IPS-18c (cell line): Measurements from ENCODE around the gene ST6GALNAC3.
"Not testable (repeated sequence)": the region's sequence is repeated elsewhere in the genome, so short reads cannot be mapped to it uniquely, and the experiment has no call there.

Experiments
- H3K4me3 ChIP-seq: 2 replicates; pipeline ENCODE4 v1.7.0; 2013; ENCODE audit warnings: low read depth, mild to moderate bottlenecking, low read length, moderate library complexity; ENCODE audit not compliant: insufficient read depth
- H3K9me3 ChIP-seq: one replicate; pipeline ENCODE4 v1.6.1; 2013; ENCODE audit warnings: mild to moderate bottlenecking, low read length, moderate library complexity; ENCODE audit not compliant: control insufficient read depth, insufficient read depth

ST6GALNAC3 gene

DNA sequence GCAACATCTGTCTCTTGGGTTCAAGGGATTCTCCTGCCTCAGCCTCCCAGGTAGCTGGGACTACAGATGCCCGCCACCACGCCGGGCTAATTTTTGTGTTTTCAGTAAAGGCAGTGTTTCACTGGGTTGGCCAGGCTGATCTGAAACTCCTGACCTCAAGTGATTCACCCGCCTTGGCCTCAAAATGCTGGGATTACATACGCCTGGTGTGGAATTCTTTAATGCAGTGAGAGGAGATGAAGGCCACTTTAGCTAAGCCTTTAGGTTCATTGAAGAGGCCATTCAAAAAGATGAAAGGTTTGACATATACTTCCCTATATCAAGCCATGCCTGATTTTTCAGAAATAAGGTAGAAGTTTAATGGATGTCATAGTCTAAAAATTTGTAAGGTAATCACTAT lies 162.7 kb downstream of the ST6GALNAC3 start:
- no peak overlapping the region for H3K4me3 ChIP-seq
- H3K9me3 ChIP-seq, result no peaks in the 10 kb centered on the region

DNA sequence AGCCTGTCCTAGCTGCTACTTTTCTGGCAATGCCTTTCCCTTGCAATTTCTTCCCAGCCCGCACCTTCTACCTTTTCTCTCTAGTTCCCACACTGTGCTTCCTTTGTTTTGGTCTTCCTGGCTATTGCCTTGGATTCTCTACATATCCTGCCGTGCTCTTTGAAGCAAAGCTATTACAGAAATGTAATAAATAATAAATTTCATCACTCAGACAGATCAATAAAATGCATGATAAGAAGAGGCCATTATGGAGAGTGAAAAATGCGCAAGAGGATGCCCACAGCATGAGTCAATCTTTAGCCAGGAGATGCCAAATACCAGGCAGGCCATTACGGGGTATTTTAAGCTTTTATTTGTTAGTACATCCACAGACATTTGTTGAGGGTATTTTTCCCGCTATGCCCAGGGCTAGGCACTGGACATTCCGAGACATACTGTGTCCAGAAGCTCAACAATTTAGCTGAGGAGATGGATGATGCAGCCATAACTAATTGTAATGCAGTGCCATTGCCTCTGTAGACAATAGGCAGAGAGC lies 163.6 kb downstream of the ST6GALNAC3 start:
- no peak overlapping the region for H3K4me3 ChIP-seq
- no peaks in the 10 kb centered on the region for H3K9me3 ChIP-seq

DNA sequence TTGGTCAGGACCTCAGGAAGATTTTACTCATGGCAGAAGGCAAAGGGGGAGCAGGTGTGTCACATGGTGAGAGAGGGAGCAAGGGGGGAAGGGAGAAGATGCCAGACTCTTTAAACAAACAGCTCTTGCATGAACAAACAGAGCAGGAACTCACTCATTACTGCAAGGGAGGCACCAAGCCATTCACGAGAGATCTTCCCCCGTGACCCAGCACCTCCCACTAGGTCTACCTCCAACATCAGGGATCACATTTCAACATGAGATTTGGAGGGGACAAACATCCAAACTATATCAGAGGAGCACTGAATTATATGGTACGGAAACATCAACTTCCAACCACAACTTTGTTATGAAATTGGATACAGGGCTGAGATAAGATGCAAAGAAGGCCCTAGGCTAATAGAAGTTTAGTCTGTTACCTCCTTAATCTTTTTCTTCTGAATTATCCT lies 164.9 kb downstream of the ST6GALNAC3 start:
- H3K9me3 ChIP-seq, result no peaks in the 10 kb centered on the region
- H3K4me3 ChIP-seq, result no peak overlapping the region

DNA sequence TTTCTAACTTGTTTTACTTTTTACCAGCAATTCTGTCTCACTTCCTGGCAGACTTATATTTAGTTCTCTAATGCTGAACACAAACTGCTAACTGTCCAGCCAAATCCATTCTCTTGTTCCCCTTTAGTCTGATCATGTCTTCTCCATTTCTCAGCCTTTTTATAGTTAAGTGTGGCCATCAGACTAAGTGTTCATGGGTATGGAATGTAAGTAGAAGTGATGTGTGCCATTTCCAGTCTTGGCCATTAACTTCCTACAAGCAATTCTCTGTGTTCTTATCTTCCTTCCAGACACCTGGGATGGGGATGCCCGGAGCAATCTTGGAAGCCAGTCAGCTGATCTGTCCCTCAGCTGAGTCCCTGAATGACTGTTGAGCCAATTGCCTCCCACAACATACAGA lies 165.8 kb downstream of the ST6GALNAC3 start:
- H3K9me3 ChIP-seq, result no peaks in the 10 kb centered on the region
- no peak overlapping the region for H3K4me3 ChIP-seq

DNA sequence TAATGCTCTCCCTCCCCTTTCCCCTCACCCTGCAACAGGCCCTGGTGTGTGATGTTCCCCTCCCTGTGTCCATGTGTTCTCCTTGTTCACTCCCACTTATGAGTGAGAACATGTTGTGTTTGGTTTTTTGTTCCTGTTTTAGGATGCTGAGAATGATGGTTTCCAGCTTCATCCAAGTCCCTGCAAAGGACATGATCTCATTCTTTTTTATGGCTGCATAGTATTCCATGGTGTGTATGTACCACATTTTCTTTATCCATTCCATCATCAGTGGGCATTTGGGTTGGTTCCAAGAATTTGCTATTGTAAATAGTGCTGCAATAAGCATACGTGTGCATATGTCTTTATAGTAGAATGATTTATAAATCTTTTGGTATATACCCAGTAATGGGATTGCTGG lies 168.0 kb downstream of the ST6GALNAC3 start:
- not testable (repeated sequence) for H3K9me3 ChIP-seq, H3K4me3 ChIP-seq

DNA sequence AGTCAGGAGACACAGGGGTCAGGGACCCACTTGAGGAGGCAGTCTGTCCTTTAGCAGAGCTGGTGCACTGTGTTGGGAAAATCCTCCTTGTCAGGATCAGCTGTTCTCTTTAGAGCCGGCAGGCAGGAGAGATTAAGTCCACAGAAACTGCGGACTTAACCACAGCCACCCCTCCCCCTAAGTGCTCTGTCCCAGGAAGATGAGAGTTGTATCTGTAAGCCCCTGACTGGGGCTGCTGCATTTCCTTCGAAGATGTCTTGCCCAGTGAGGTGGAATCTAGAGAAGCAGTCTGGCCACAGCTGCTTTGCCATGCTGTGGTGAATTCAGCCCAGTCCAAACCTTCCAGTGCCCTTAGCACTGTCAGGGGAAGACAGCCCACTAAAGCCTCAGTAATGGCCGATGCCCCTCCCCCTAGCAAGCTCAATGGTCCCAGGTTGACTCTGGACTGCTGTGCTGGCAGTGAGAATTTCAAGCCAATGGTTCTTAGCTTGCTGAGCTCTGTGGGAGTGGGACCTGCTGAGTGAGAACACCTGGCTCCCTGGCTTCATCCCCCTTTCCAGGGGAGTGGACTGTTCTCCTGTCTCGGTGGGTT lies 172.8 kb downstream of the ST6GALNAC3 start:
- H3K9me3 ChIP-seq, result no peaks in the 10 kb centered on the region
- H3K4me3 ChIP-seq, result no peak overlapping the region

DNA sequence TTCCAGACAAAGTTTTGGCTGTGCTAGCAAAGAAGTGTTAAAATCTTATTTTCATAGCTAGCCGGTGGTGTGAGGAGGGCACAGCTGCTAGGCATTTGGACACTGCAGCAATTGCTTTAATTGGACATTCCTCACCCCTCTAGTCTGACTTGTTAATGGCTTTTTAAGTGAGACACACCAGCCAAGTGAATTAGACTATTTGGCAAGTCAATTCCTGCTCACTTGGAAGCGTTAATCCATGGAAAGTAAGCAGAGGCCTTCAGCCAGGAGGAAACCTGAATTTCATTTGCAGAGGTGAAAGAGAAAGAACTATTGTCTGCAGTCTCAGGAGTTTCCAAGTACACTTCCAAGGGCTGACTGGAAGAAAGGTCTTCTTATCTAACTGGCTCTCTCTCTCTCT lies 175.7 kb downstream of the ST6GALNAC3 start:
- no peaks in the 10 kb centered on the region for H3K9me3 ChIP-seq

DNA sequence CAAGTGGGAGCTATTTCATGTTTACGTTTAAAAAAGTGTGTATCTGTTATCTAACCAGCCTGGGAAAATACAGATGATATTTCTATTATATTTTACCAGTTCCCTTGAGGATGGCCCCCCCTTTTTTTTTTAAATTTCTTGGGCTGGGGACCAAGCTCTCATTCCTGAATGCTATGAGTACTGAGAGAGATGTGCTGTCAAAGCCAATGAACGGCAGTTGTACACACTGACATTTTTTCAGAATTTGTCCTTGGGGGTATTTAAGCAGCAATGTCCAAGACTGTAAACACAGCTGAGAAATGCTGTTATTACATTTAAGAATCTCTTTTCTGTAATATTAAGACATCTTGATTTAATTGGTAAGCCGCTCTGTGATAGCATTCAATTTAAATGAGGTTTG lies 177.9 kb downstream of the ST6GALNAC3 start:
- no peak overlapping the region for H3K4me3 ChIP-seq
- H3K9me3 ChIP-seq, result no peaks in the 10 kb centered on the region

More for the DNA sequence above, 175.7 kb downstream of the ST6GALNAC3 start:
- H3K4me3 ChIP-seq, result no peak overlapping the region

DNA sequence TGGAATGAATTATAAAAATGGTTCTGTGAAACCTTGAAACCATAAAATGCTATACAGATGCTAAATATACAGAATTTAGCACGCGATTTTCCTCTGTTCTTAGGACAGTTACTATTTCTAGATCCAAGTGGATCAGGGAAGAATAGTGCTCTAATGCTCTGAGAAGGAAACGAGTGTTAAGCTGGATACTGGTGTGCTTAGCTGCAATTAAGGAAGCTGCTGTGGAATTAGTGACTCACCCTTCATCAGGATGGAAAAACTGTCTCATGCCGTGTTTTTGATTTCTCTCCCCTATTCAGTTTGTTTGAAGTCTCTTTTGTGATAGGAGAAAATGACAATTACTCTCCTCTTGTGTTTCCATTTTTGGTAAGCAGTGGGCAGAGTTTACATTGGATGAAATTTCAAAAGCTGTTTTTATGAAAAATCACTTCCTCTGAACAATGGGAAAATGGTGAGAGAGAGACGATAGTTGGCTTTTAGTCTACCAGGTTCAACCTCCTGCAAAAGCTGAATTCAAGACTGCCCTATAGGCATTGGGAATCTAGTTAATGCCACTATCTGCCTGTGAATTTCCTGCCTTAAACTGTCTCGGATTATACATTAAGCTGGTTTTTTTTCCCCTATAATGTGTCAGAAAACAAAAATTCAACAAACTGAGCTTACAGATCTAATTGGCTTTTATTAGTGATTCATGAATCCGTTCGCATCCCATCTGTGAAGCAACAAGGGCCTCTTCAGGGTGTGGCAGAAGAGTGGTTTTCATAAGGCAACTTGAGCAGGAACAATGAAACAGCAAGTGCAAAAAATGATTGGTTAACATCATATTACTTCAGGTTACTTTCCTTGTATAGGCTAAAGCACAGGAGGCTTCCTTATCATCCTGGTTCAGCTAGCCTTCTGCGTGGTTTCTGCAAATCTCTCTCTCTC lies 179.8 kb downstream of the ST6GALNAC3 start:
- H3K9me3 ChIP-seq, result no peaks in the 10 kb centered on the region

DNA sequence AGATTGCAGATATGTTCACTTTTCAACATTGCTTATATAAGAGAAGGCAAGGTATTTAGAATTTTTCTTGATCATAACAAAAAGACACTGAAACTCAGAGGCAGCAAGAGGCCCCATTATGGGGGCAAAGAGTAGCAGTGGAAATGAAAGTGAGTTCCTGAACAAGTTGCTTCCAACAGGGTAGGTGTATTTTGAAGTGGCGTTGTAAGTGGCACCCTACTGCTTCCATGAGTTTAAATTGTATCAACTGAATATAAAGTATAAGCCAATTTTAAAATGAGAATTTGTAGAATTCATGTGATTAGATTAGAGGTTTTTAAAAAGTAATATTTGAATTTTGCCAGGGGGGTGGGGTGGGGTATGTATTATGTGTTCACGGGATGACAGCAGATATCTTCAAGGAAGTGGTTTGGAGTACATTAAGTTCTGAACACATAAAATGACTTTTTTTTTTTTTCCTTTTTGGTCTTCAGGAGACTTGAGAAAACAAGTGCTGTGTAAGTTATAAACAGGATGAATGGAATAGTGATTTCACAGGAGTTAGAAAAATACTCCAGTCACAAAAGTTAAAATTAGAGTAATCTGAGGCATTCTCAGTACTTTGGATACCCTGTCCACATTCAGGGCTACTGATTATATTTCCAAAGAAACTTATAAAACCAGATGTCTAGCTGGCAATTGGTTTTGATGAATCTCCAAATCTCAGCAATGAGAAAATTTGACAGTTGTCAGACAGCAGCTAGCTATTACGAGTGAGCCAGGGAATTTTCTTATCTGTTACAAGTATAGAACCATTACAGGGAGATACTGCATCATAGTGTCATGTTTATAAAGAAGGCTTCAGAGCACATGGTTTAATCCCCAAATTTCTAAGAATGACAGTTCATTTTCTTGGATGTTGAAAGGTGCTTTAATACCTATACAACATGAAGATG lies 182.0 kb downstream of the ST6GALNAC3 start:
- Histone ChIP-seq H3K9me3 (no peaks in the 10 kb centered on the region), H3K4me3 (no peak overlapping the region)

More for the DNA sequence above, 179.8 kb downstream of the ST6GALNAC3 start:
- no peak overlapping the region for H3K4me3 ChIP-seq

DNA sequence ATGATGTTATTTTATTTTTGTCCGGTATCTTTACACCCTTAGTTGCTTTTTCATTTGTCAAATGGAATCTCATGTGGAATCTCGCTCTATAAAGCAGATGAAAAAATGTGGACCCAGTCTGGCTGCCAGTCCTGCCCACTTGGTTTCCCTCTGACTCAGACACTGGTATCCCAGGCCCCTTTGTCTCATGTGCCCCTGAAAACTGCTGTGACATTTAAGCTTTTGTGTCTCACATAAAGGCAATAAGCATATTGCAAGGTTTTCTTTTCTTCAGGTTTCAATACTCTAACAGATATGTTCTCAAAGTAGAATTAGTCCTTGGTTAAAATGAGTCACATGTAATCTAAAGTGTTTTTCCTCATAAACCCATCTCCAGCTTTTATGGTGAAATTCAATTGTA lies 183.3 kb downstream of the ST6GALNAC3 start:
- no peaks in the 10 kb centered on the region for H3K9me3 ChIP-seq
- H3K4me3 ChIP-seq, result no peak overlapping the region

DNA sequence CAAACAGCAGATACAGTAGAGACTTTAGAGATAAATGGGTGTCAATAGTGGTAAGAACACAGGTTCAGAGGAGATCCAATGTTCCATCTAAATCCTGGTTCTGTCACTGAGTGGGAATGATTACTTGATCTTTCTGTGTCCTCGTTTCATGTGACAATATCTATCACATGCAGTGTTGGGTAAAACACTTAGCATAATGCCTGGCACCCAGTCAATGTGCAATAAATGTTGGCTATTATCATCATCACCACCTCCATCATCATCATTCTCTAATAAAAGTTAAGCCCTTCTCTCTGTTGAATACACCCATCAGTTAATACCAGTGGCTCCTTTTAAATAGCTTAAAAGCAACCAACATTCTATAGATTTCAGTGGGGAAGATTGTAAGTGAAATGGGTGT lies 184.7 kb downstream of the ST6GALNAC3 start:
- Histone ChIP-seq H3K4me3 (no peak overlapping the region), H3K9me3 (no peaks in the 10 kb centered on the region)

DNA sequence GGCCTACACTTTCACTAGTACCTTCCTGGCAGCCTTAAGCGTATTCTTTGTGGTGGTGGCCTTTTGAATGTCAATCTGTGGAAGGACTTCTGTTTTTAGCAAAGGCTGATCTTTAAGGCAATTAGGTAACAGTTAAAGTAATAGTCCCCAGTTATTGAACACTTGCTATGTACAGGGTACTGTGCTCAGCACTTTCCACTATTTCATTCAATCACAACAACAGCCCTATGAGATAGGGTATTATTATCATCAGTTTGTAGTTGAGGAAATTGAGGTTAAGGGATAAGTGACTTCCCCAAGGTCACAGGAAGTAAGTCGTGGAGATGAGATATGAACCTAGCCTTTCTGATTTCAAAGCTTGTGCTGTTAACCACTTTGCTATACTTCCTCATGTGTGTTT lies 185.7 kb downstream of the ST6GALNAC3 start:
- no peaks in the 10 kb centered on the region for H3K9me3 ChIP-seq

DNA sequence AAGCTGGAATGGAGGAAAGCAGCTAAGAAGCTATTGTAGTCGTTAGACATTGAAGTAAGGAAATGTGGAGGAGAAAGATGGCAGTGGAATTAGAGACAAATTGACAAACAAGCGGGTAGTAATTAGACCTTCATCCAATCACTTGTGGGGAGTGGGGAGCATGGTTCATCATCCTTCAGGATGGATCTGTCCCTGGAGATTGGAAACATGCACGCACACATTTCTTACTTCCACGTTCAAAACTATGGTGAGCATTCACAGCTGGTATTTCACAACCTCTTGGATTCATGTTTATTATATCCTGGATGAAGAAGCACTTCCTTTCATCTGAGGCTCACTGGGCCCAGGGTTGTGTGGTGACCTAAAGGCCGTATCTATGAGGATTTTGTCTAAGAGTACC lies 188.1 kb downstream of the ST6GALNAC3 start:
- Histone ChIP-seq H3K9me3 (no peaks in the 10 kb centered on the region), H3K4me3 (no peak overlapping the region)

More for the DNA sequence above, 185.7 kb downstream of the ST6GALNAC3 start:
- no peak overlapping the region for H3K4me3 ChIP-seq

DNA sequence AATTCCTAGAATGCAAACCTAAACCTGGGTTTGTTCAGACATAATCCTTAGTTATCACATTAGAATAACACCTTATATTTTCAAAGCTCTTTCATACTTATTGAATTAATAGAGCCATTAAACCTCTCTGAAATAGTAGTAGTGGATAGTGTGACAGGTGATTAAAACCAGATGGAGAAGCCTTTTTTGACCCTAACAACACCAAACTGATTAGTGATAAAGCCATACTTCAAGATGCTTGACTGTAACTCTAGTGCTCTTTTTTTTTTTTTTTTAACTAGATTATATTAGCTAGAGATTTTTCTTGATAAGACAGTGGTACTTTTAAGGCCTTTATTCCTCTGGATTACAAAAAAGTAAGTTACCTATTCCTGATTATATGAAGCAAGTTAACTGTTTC lies 190.1 kb downstream of the ST6GALNAC3 start:
- no peak overlapping the region for H3K4me3 ChIP-seq
- no peaks in the 10 kb centered on the region for H3K9me3 ChIP-seq

DNA sequence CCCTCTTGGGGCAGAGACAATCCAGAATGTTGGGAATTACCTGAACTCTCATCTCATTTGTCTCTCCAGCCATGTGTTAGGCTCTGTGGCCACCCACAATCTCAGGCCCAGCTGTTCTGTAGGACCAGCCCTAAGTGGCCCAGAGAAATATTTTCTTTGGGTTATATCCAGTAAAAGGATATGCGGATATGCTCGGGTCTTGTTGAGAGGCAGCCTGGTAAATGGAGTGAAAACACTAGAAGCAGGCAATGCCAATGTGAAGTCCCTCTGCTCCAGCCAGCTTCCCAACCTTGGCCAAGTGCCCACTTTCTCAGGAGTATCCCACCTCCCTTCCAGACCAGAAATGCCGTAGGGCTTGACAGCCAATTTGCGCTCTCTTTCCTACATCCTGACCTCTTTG lies 192.2 kb downstream of the ST6GALNAC3 start:
- no peaks in the 10 kb centered on the region for H3K9me3 ChIP-seq
- H3K4me3 ChIP-seq, result no peak overlapping the region

DNA sequence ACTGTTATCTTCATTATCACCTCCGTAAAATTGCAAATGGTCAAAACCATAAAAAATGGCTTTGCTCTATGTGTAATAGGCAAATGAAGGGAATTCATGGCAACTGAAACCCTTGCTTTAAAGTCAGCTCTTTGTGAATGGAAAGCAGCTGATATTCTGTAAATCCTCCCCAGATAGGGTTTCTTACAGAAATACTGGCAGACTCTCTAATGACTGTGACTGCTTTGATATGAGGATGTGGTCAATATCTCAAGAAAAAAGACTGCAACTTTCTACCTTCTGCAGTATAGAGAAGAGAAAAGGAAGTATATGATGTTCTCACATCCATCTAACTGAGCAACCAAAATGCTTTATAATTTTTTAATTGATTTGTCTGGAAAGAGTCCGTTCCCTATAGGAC lies 193.1 kb downstream of the ST6GALNAC3 start:
- Histone ChIP-seq H3K9me3 (no peaks in the 10 kb centered on the region), H3K4me3 (no peak overlapping the region)
